IMR-90 (cell line): ENCODE results near the gene TIMM10. TPM values are rescaled to one million over a fixed set of nuclear protein-coding genes. Genes with fewer than 3 reads are reported as not detected.

Experiments
- ATAC-seq: fragments of 200-7000 bp; cut with Tn5 transposase; 2 replicates; pipeline ENCODE4 v1.9.1; 2020; ENCODE audit warnings: low read depth, mild to moderate bottlenecking, moderate library complexity
- BruUV-seq: library from RNA; stranded (reverse); fragments of 400-500 nt; replicated peaks from 2 replicates; lab custom pipeline; 2021; lab: Mats Ljungman, UMichigan
- CTCF ChIA-PET: fragments of 300-600 bp; formaldehyde crosslinking; extraction: SDS; loops from one replicate; lab custom pipeline; 2021; ENCODE audit warnings: antibody characterized with exemption; lab: Yijun Ruan, JAX
- POLR2A ChIA-PET: fragments of 300-600 bp; sonication (Branson Sonifier 250); formaldehyde crosslinking; loops from one replicate; lab custom pipeline; 2022; ENCODE audit warnings: antibody characterized with exemption; ENCODE audit not compliant: unreplicated experiment; lab: Charles Lee
- DNase-seq: peaks from one replicate; pipeline ENCODE4 v3.0.0; 2013
- H2AFZ ChIP-seq: replicated peaks from 2 replicates; pipeline ENCODE3; 2013; ENCODE audit warnings: low read length, mild to moderate bottlenecking; ENCODE audit not compliant: poor library complexity
- H2AK5ac ChIP-seq: 2 replicates; pipeline ENCODE4 v1.6.1; 2013; ENCODE audit warnings: low read depth, low read length, inconsistent platforms
- H2AK9ac ChIP-seq: replicated peaks from 2 replicates; pipeline ENCODE3; 2013; ENCODE audit warnings: mild to moderate bottlenecking, low read depth, low read length, moderate library complexity; ENCODE audit not compliant: poor library complexity
- H2BK120ac ChIP-seq: 2 replicates; pipeline ENCODE4 v1.6.1; 2013; ENCODE audit warnings: low read depth, low read length, inconsistent platforms
- H2BK15ac ChIP-seq: 3 replicates; pipeline ENCODE4 v1.6.1; 2013; ENCODE audit warnings: low read depth, low read length, inconsistent platforms
- H2BK20ac ChIP-seq: 2 replicates; pipeline ENCODE4 v1.6.1; 2013; ENCODE audit warnings: low read depth, mild to moderate bottlenecking, inconsistent platforms, low read length, moderate library complexity
- H2BK5ac ChIP-seq: 2 replicates; pipeline ENCODE4 v1.6.1; 2013; ENCODE audit warnings: mild to moderate bottlenecking, low read depth, low read length, inconsistent platforms; ENCODE audit not compliant: poor library complexity, severe bottlenecking
- H3K14ac ChIP-seq: replicated peaks from 2 replicates; pipeline ENCODE4 v1.6.1; 2013; ENCODE audit warnings: low read depth, low read length, inconsistent platforms
- H3K18ac ChIP-seq: 2 replicates; pipeline ENCODE4 v1.6.1; 2013; ENCODE audit warnings: low read depth, low read length, control low read depth
- H3K23ac ChIP-seq: 2 replicates; pipeline ENCODE4 v1.6.1; 2013; ENCODE audit warnings: low read depth, low read length, inconsistent platforms
- H3K27ac ChIP-seq: 2 replicates; pipeline ENCODE4 v1.5.1; 2013; ENCODE audit warnings: mild to moderate bottlenecking, control low read depth, low read length; ENCODE audit not compliant: insufficient read depth
- H3K27me3 ChIP-seq: 2 replicates; pipeline ENCODE4 v1.6.1; 2013; ENCODE audit warnings: low read length; ENCODE audit not compliant: control insufficient read depth, insufficient read depth
- H3K36me3 ChIP-seq: 2 replicates; pipeline ENCODE4 v1.6.1; 2013; ENCODE audit warnings: low read length, mixed read lengths; ENCODE audit not compliant: control insufficient read depth, insufficient read depth
- H3K4ac ChIP-seq: 2 replicates; pipeline ENCODE4 v1.6.1; 2013; ENCODE audit warnings: low read depth, low read length, inconsistent platforms
- H3K4me1 ChIP-seq: 2 replicates; pipeline ENCODE4 v1.6.1; 2013; ENCODE audit warnings: low read length, mixed read lengths; ENCODE audit not compliant: control insufficient read depth, insufficient read depth
- H3K4me2 ChIP-seq: 2 replicates; pipeline ENCODE4 v1.6.1; 2013; ENCODE audit warnings: low read depth, mild to moderate bottlenecking, control low read depth, low read length, moderate library complexity
- H3K4me3 ChIP-seq: 2 replicates; pipeline ENCODE4 v1.5.1; 2013; ENCODE audit warnings: low read depth, mild to moderate bottlenecking, control low read depth, low read length, moderate library complexity; ENCODE audit not compliant: insufficient read depth
- H3K56ac ChIP-seq: 2 replicates; pipeline ENCODE4 v1.6.1; 2013; ENCODE audit warnings: low read length, inconsistent platforms; ENCODE audit not compliant: insufficient read depth; ENCODE audit errors: extremely low read depth
- H3K79me1 ChIP-seq, 2 experiments: 2 replicates each; pipeline ENCODE4 v1.6.1; 2013; ENCODE audit warnings: low read length in 2 of 2, inconsistent platforms in 1 of 2, low read depth in 1 of 2
- H3K9ac ChIP-seq: 2 replicates; pipeline ENCODE4 v1.6.1; 2013; ENCODE audit warnings: low read depth, low read length, control low read depth
- H3K9me1 ChIP-seq: 2 replicates; pipeline ENCODE4 v1.6.1; 2013; ENCODE audit warnings: low read length, inconsistent platforms; ENCODE audit not compliant: insufficient read depth
- H3K9me3 ChIP-seq: 2 replicates; pipeline ENCODE4 v1.6.1; 2013; ENCODE audit warnings: low read length; ENCODE audit not compliant: control insufficient read depth, insufficient read depth
- H4K20me1 ChIP-seq: 2 replicates; pipeline ENCODE4 v1.6.1; 2013; ENCODE audit warnings: low read length, inconsistent platforms; ENCODE audit not compliant: insufficient read depth
- H4K5ac ChIP-seq: 2 replicates; pipeline ENCODE4 v1.6.1; 2013; ENCODE audit warnings: mild to moderate bottlenecking, low read depth, low read length, control low read depth
- H4K8ac ChIP-seq, 2 experiments: 2 replicates each; pipeline ENCODE4 v1.6.1; 2013; ENCODE audit warnings: low read depth in 2 of 2, low read length in 2 of 2, control low read depth in 1 of 2, inconsistent platforms in 1 of 2
- H4K91ac ChIP-seq: 2 replicates; pipeline ENCODE4 v1.6.1; 2013; ENCODE audit warnings: low read depth, low read length, inconsistent platforms; ENCODE audit not compliant: insufficient read depth
- BHLHE40 ChIP-seq: fragments of 150-350 bp; IDR thresholded peaks from 2 replicates; pipeline ENCODE4 v1.6.1; 2016; ENCODE audit warnings: mild to moderate bottlenecking, low read depth, low read length
- CEBPB ChIP-seq: IDR thresholded peaks from 2 replicates; pipeline ENCODE4 v1.6.1; 2012; ENCODE audit warnings: low read depth, low read length, improper control_type of control experiment
- CHD1 ChIP-seq: IDR thresholded peaks from 2 replicates; pipeline ENCODE4 v1.6.1; 2012; ENCODE audit warnings: low read depth, low read length, improper control_type of control experiment
- ELK1 ChIP-seq: fragments of 150-350 bp; IDR thresholded peaks from 2 replicates; pipeline ENCODE4 v1.6.1; 2016; ENCODE audit warnings: low read depth, mild to moderate bottlenecking, low read length, moderate library complexity, borderline replicate concordance
- FOS ChIP-seq: fragments of 150-350 bp; IDR thresholded peaks from 2 replicates; pipeline ENCODE4 v1.6.1; 2016; ENCODE audit warnings: low read depth, low read length
- MAFK ChIP-seq: IDR thresholded peaks from 2 replicates; pipeline ENCODE4 v1.6.1; 2012; ENCODE audit warnings: low read depth, low read length, improper control_type of control experiment
- MAZ ChIP-seq: IDR thresholded peaks from 2 replicates; pipeline ENCODE4 v1.6.1; 2012; ENCODE audit warnings: low read depth, mild to moderate bottlenecking, low read length, improper control_type of control experiment, moderate library complexity, borderline replicate concordance
- NFE2L2 ChIP-seq: fragments of 150-350 bp; IDR thresholded peaks from 2 replicates; pipeline ENCODE4 v1.6.1; 2016; ENCODE audit warnings: low read depth, mild to moderate bottlenecking, low read length
- RAD21 ChIP-seq: IDR thresholded peaks from 2 replicates; pipeline ENCODE4 v1.6.1; 2012; ENCODE audit warnings: low read length, improper control_type of control experiment
- RCOR1 ChIP-seq: IDR thresholded peaks from 2 replicates; pipeline ENCODE4 v1.6.1; 2012; ENCODE audit warnings: mild to moderate bottlenecking, low read length, improper control_type of control experiment; ENCODE audit not compliant: insufficient replicate concordance
- RFX5 ChIP-seq: IDR thresholded peaks from 2 replicates; pipeline ENCODE4 v1.8.0; 2012; ENCODE audit warnings: low read depth, mild to moderate bottlenecking, low read length, moderate library complexity
- SMC3 ChIP-seq: fragments of 150-350 bp; IDR thresholded peaks from 2 replicates; pipeline ENCODE4 v1.6.1; 2016; ENCODE audit warnings: low read depth, mild to moderate bottlenecking, antibody characterized with exemption, low read length, moderate library complexity
- USF2 ChIP-seq: fragments of 150-350 bp; IDR thresholded peaks from 2 replicates; pipeline ENCODE4 v1.6.1; 2017; ENCODE audit warnings: mild to moderate bottlenecking, antibody characterized with exemption, low read length, low read depth
- WGBS, 2 experiments: methylation state at CpG; one replicate each; pipeline versions ENCODE4 v1.1.5 to v1.1.7; 2013; ENCODE audit warnings: missing lambda C conversion rate in 2 of 2; ENCODE audit not compliant: insufficient read length in 1 of 2; ENCODE audit errors: extremely low coverage in 2 of 2; 5-methylcytosine and 5-hydroxymethylcytosine counted together
- dilution Hi-C: fragments of 300-500 bp; cut with HindIII; formaldehyde crosslinking; loops from one replicate; pipeline ENCODE4 v1.14.3; 2018; ENCODE audit warnings: low sequenced_read_pairs; ENCODE audit not compliant: unreplicated experiment
- in situ Hi-C: fragments of 300-500 bp; cut with MboI; formaldehyde crosslinking; loops from 3 replicates; pipeline ENCODE4 v1.14.3; 2019; ENCODE audit warnings: low sequenced_read_pairs, inconsistent platforms, mixed read lengths
- intact Hi-C: fragments of 100-400 bp; cut with micrococcal nuclease; formaldehyde crosslinking; loops from 2 replicates; pipeline ENCODE4 v1.10.0; 2022
- polyA plus RNA-seq, 3 experiments: library from polyadenylated mRNA; depleted of rRNA; stranded (reverse); fragments of >200 nt; gene quantifications; 2 replicates each; pipeline ENCODE4 v1.2.3, GENCODE V29; 2012; ENCODE audit warnings: low replicate concordance in 1 of 3
- total RNA-seq: library from RNA; depleted of rRNA; stranded (reverse); fragments of >200 nt; gene quantifications from 2 replicates; pipeline ENCODE4 v1.2.3, GENCODE V29; 2012

Gene TIMM10
- total and polyA plus RNA-seq, 2 of the 4 experiments (the other 2 are of a cell fraction): 96.8 to 135 TPM

GRCh38 chr11:57566905-57567514, 36.5 kb upstream of the TIMM10 start:
- WGBS, 2 experiments: 0% methylated on average over 3 of the region's 15 CpGs; no CpG with 5 or more reads in 1 of the 2 experiments
- peaks cover 11 to 25% of the 10 kb centered on the region in 2 experiments; a peak in 3 of 4 replicates for H3K79me1 ChIP-seq
- peak overlapping the region; percentile 4 to 73; a peak in 3 of 4 replicates for H4K8ac ChIP-seq
- H3K27ac ChIP-seq: peak overlapping the region; percentile 61
- peak overlapping the region; percentile 89 for H2AK9ac ChIP-seq
- H4K5ac ChIP-seq: peak overlapping the region; percentile 26
- peak overlapping the region; percentile 80 for H3K4ac ChIP-seq
- H2BK5ac ChIP-seq: peak overlapping the region; percentile 59
- H2AFZ ChIP-seq: peak overlapping the region; percentile 98
- CTCF ChIA-PET: interaction anchor here (0.9 to 2.2 kb wide), 6 partner anchors 8 to 100 kb away, joined by 3 to 34 read pairs (median 8); no protein-coding TSS in a partner anchor
- H3K9ac ChIP-seq: peak overlapping the region; percentile 75
- H3K23ac ChIP-seq: peak overlapping the region; percentile 68
- POLR2A ChIA-PET: interaction anchor here (1.0 to 1.6 kb wide), 2 partner anchors 73 to 74 kb away, joined by 3 to 4 read pairs; no protein-coding TSS in a partner anchor
- H3K56ac ChIP-seq: peak overlapping the region; percentile 40; the same call in 1 of the 2 replicates
- peak overlapping the region; percentile 6; the same call in 1 of the 2 replicates for H2AK5ac ChIP-seq
- H3K4me3 ChIP-seq: peak overlapping the region; percentile 80
- H4K91ac ChIP-seq: peak overlapping the region; percentile 8; the same call in 1 of the 2 replicates
- H3K36me3 ChIP-seq: no peaks in the 10 kb centered on the region
- H3K18ac ChIP-seq: peak overlapping the region; percentile 55
- H3K9me1 ChIP-seq: peaks cover 4% of the 10 kb centered on the region; the same call in 1 of the 2 replicates
- peak overlapping the region; percentile 1; the same call in 1 of the 2 replicates for H2BK120ac ChIP-seq
- no TSS peak for BruUV-seq
- H3K4me2 ChIP-seq: peak overlapping the region; percentile 98
- peak overlapping the region; percentile 96 for H3K14ac ChIP-seq
- H4K20me1 ChIP-seq: 0 out of 2 replicates have a peak, but pooled peaks cover 6% of the 10 kb centered on the region
- H3K4me1 ChIP-seq: peaks cover 11% of the 10 kb centered on the region
- peak; percentile 13 for DNase-seq
- H3K27me3 ChIP-seq: no peaks in the 10 kb centered on the region
- in situ Hi-C loops (loop anchor here (5.0 kb wide), 1 partner anchor 75 kb away; no protein-coding TSS in a partner anchor), dilution Hi-C loops (no loop called here), intact Hi-C loops (loop anchor here (5.0 kb wide), 1 partner anchor 235 kb away; no protein-coding TSS in a partner anchor)
- peak; percentile 40 for ATAC-seq
- no peak overlapping the region for H2BK20ac ChIP-seq
- H2BK15ac ChIP-seq: no peak overlapping the region
- H3K9me3 ChIP-seq: no peaks in the 10 kb centered on the region
- TF ChIP-seq ELK1 (no peak), CHD1 (no peak), CEBPB (no peak), BHLHE40 (no peak), MAZ (no peak), FOS (no peak), MAFK (no peak), RCOR1 (no peak), RFX5 (no peak), USF2 (no peak), SMC3 (no peak), RAD21 (no peak), NFE2L2 (no peak)
